Esophagus muscularis mucosa (tissue), 4 donors: ENCODE results near the gene IRS2. TPM values are rescaled to one million over a fixed set of nuclear protein-coding genes. Genes with fewer than 3 reads are reported as not detected.

Experiments
- DNase-seq: peaks from one replicate; pipeline ENCODE4 v3.0.0-alpha.2; 2017; ENCODE audit errors: extremely low spot score
- H3K27ac ChIP-seq, 4 donors: fragments of 200-600 bp; sonication (generic); replicated peaks in 1 of 4; 1 replicate in 3 of 4; 2 replicates in 1 of 4; pipeline ENCODE4 v1.5.1; 2016 to 2019; ENCODE audit warnings: mild to moderate bottlenecking in 1 of 4
- H3K27me3 ChIP-seq, 4 donors: fragments of 200-600 bp; sonication (generic); one replicate each; pipeline versions ENCODE4 v1.5.1 to v1.6.0; 2016 to 2019
- H3K36me3 ChIP-seq, 4 donors: fragments of 200-600 bp; sonication (generic); one replicate each; pipeline ENCODE4 v1.5.1; 2016 to 2019
- H3K4me1 ChIP-seq, 4 donors: fragments of 200-600 bp; sonication (generic); one replicate each; pipeline ENCODE4 v1.5.1; 2016 to 2019
- H3K4me3 ChIP-seq, 4 donors: fragments of 200-600 bp; sonication (generic); 1 replicate in 2 of 4; 2 replicates in 2 of 4; pipeline ENCODE4 v1.5.1; 2016 to 2019; ENCODE audit warnings: mild to moderate bottlenecking in 4 of 4, moderate library complexity in 1 of 4
- H3K9me3 ChIP-seq, 4 donors: fragments of 200-600 bp; sonication (generic); 1 replicate in 3 of 4; 2 replicates in 1 of 4; pipeline ENCODE4 v1.5.1; 2016 to 2019
- EP300 ChIP-seq: sonication (generic); formaldehyde crosslinking; IDR thresholded peaks from one replicate; pipeline ENCODE4 v1.6.1; 2017; ENCODE audit warnings: antibody characterized with exemption
- POLR2A ChIP-seq: fragments of 450-650 bp; IDR thresholded peaks from one replicate; pipeline ENCODE4 v1.6.1; 2017; ENCODE audit warnings: antibody characterized with exemption, moderate library complexity, mild to moderate bottlenecking, low read depth
- POLR2AphosphoS5 ChIP-seq, 2 donors: sonication (generic); formaldehyde crosslinking; IDR thresholded peaks; one replicate each; pipeline ENCODE4 v1.6.1; 2017; ENCODE audit warnings: antibody characterized with exemption in 2 of 2
- WGBS: methylation state at CpG from one replicate; pipeline ENCODE4 v1.1.5; 2018; 5-methylcytosine and 5-hydroxymethylcytosine counted together
- intact Hi-C: fragments of 100-400 bp; cut with DNase I; formaldehyde crosslinking; loops from one replicate; pipeline ENCODE4 v1.15.1; 2023
- total RNA-seq, 4 donors: library from RNA; depleted of rRNA; stranded (reverse); fragments of >200 nt; gene quantifications; one replicate each; pipeline versions ENCODE4 v1.1.0 to v1.2.1, GENCODE V29; 2016
- TF ChIP-seq, protein P1 (sequence below), 3 experiments: fragments of 200-600 bp in 2 of 3; fragments of 450-650 bp in 1 of 3; sonication (generic) in 2 of 3; IDR thresholded peaks; one replicate each; pipeline ENCODE4 v1.5.1; 2017 to 2019; ENCODE audit warnings: antibody characterized with exemption in 3 of 3, mild to moderate bottlenecking in 2 of 3, moderate library complexity in 1 of 3

The IRS2 gene
- total RNA-seq, 4 donors from 2014 or later: 46.4 to 95.3 (median 63.7) TPM

DNA sequence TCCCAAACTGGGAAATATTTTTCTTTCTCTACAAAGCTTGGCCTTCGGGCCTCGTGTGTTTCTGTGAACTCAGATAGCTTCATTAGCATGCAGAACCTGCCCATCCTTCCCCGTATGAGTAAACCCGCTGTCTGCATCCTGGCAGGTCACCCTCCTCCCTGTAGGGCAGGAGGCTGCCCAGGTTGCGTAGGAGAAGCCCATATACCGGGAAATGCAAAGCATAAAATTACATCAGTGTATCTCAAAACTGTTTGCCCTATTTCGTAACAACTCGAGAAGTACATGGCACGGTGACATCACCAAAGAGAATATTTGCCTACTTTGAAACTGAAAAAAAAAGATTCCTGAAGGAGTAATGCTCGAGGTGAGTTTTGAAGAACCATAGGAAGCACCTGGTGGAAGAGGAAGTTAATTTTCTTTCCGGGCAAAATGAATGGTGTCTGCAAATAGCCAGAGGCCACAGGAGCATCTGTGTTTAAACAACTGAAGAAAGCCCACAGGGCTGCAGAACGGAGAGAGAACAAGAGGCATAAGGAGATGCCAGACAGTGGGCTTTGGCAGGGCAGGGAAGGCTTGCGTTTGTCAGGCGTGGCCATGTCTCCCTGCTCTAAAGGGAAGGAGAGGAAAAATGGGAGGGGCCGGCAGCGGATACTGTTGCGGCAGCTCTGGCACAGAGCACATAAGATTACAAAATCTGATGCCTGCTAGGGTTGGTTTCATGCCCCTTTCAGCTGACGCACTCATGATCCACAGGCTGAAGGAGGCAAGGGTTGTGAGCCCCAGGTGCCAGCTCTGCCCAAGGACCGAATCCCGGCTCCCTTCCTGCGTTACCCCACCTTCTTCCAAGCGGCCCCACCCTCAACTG is 81.4 kb downstream of the IRS2 start:
- H3K4me1 ChIP-seq: peaks cover 0 to under 1% (median 0%) of the 10 kb centered on the region in 4 donors
- TF ChIP-seq POLR2AphosphoS5 (IDR thresholded peaks at IDR 0.05) (no peak), EP300 (no peak), POLR2A (no peak)
- TF ChIP-seq, protein P1, sequence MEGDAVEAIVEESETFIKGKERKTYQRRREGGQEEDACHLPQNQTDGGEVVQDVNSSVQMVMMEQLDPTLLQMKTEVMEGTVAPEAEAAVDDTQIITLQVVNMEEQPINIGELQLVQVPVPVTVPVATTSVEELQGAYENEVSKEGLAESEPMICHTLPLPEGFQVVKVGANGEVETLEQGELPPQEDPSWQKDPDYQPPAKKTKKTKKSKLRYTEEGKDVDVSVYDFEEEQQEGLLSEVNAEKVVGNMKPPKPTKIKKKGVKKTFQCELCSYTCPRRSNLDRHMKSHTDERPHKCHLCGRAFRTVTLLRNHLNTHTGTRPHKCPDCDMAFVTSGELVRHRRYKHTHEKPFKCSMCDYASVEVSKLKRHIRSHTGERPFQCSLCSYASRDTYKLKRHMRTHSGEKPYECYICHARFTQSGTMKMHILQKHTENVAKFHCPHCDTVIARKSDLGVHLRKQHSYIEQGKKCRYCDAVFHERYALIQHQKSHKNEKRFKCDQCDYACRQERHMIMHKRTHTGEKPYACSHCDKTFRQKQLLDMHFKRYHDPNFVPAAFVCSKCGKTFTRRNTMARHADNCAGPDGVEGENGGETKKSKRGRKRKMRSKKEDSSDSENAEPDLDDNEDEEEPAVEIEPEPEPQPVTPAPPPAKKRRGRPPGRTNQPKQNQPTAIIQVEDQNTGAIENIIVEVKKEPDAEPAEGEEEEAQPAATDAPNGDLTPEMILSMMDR (IDR thresholded peaks at IDR 0.05): no peak
- intact Hi-C loops: no loop called here
- WGBS: 69% methylated on average over 22 of the region's 22 CpGs
- no peaks in the 10 kb centered on the region for H3K9me3 ChIP-seq
- DNase-seq: no peak
- peak overlapping the region; percentile 10 to 44 (median 33) for H3K27ac ChIP-seq
- H3K27me3 ChIP-seq: no peaks in the 10 kb centered on the region
- no peaks in the 10 kb centered on the region for H3K36me3 ChIP-seq
- H3K4me3 ChIP-seq: no peak overlapping the region

DNA sequence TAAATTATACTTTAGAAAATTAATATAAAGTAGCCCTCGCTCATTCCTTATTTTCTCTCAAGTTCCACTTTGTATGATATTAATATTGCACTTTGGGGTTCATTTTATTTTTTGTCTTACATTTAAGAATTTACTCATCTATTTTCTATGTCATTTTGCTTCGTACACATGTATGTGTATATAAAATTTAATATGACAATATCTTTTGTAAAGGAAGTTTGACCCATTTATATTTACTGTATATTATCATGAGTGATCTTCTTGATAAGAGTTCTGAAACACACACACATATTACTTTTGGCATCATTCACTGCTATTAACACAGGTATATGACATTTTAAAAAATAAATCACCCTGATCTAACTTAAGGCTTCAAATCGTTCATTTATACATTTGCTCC is 83.1 kb downstream of the IRS2 start:
- TF ChIP-seq POLR2A: no peak
- TF ChIP-seq, protein P1 (IDR thresholded peaks at IDR 0.05): no peak
- TF ChIP-seq POLR2AphosphoS5 (IDR thresholded peaks at IDR 0.05): no peak
- no peak for TF ChIP-seq EP300
- intact Hi-C loops: no loop called here

More for the DNA sequence above, 83.1 kb downstream of the IRS2 start:
- WGBS: 92% methylated on average over 3 of the region's 3 CpGs
- Histone ChIP-seq H3K4me3 (no peak overlapping the region), H3K36me3 (no peaks in the 10 kb centered on the region), H3K27me3 (no peaks in the 10 kb centered on the region), H3K27ac (no peak overlapping the region), H3K9me3 (no peaks in the 10 kb centered on the region), H3K4me1 (peaks cover 0 to 8% (median 2%) of the 10 kb centered on the region in 4 donors)
- DNase-seq: no peak
